ENCODE results near the gene MUC5AC.
"Not testable (repeated sequence)": the region's sequence is repeated elsewhere in the genome, so short reads cannot be mapped to it uniquely, and the experiment has no call there.

Gene MUC5AC

GRCh38 chr11:1237851-1238250 is 80.1 kb downstream of the MUC5AC start:
- in situ Hi-C loops (cut with MboI; ENCODE audit: low sequenced_read_pairs, unreplicated experiment) = no loop called here
- DNase-seq (ENCODE audit: low spot score) = no peak
- TF ChIP-seq, protein P1, sequence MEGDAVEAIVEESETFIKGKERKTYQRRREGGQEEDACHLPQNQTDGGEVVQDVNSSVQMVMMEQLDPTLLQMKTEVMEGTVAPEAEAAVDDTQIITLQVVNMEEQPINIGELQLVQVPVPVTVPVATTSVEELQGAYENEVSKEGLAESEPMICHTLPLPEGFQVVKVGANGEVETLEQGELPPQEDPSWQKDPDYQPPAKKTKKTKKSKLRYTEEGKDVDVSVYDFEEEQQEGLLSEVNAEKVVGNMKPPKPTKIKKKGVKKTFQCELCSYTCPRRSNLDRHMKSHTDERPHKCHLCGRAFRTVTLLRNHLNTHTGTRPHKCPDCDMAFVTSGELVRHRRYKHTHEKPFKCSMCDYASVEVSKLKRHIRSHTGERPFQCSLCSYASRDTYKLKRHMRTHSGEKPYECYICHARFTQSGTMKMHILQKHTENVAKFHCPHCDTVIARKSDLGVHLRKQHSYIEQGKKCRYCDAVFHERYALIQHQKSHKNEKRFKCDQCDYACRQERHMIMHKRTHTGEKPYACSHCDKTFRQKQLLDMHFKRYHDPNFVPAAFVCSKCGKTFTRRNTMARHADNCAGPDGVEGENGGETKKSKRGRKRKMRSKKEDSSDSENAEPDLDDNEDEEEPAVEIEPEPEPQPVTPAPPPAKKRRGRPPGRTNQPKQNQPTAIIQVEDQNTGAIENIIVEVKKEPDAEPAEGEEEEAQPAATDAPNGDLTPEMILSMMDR (IDR thresholded peaks at IDR 0.05; ENCODE audit: borderline replicate concordance, control extremely low read depth, extremely low read depth, insufficient read depth, missing control alignments) = no peak

GRCh38 chr11:1238767-1239595 is 81.2 kb downstream of the MUC5AC start:
- TF ChIP-seq, protein P1 (IDR thresholded peaks at IDR 0.05; ENCODE audit: borderline replicate concordance, control extremely low read depth, extremely low read depth, insufficient read depth, missing control alignments) = no peak
- no peak for DNase-seq (ENCODE audit: low spot score)
- in situ Hi-C loops (cut with MboI; ENCODE audit: low sequenced_read_pairs, unreplicated experiment) = no loop called here

DNA sequence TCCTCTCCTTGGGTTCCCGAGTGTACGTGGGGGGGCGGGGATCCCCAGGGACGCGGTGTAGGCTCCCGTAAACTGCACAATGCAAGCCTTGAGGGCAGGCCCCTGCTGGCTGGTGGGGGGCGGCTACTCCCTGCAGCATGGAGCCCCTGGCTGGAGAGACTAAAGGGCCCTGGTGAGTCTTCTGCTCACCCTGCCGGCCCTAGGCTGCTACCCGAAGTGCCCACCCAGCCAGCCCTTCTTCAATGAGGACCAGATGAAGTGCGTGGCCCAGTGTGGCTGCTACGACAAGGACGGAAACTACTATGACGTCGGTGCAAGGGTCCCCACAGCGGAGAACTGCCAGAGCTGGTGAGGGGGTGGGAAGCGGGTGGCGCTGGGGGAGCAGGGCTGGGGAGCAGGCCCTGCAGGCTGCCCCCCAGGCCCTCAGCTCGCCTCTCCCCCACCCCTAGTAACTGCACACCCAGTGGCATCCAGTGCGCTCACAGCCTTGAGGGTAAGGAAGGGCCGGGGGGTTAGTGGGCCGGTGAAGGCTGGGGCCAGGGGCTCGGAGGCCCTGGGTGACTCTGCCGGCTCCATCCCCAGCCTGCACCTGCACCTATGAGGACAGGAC is 81.9 kb downstream of the MUC5AC start:
- TF ChIP-seq, protein P1 (IDR thresholded peaks at IDR 0.05; ENCODE audit: borderline replicate concordance, control extremely low read depth, extremely low read depth, insufficient read depth, missing control alignments) = no peak
- in situ Hi-C loops (cut with MboI; ENCODE audit: low sequenced_read_pairs, unreplicated experiment) = no loop called here
- no peak for DNase-seq (ENCODE audit: low spot score)

GRCh38 chr11:1240771-1241170 is 83.0 kb downstream of the MUC5AC start:
- TF ChIP-seq, protein P1 (IDR thresholded peaks at IDR 0.05; ENCODE audit: borderline replicate concordance, control extremely low read depth, extremely low read depth, insufficient read depth, missing control alignments) = no peak
- in situ Hi-C loops (cut with MboI; ENCODE audit: low sequenced_read_pairs, unreplicated experiment) = no loop called here
- no peak for DNase-seq (ENCODE audit: low spot score)

DNA sequence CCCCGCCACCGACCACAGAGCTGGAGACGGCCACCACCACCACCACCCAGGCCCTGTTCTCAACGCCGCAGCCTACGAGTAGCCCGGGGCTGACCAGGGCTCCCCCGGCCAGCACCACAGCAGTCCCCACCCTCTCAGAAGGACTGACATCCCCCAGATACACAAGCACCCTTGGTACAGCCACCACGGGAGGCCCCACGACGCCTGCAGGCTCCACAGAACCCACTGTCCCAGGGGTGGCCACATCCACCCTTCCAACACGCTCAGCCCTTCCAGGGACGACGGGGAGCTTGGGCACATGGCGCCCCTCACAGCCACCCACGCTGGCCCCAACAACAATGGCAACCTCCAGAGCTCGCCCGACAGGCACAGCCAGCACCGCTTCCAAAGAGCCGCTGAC is 84.0 kb downstream of the MUC5AC start:
- no peak for DNase-seq (ENCODE audit: low spot score)
- in situ Hi-C loops (cut with MboI; ENCODE audit: low sequenced_read_pairs, unreplicated experiment) = no loop called here

DNA sequence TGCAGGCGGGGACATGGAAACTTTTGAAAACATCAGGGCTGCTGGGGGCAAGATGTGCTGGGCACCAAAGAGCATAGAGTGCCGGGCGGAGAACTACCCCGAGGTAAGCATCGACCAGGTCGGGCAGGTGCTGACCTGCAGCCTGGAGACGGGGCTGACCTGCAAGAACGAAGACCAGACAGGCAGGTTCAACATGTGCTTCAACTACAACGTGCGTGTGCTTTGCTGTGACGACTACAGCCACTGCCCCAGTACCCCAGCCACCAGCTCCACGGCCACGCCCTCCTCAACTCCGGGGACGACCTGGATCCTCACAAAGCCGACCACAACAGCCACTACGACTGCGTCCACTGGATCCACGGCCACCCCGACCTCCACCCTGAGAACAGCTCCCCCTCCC is 84.5 kb downstream of the MUC5AC start:
- no peak for DNase-seq (ENCODE audit: low spot score)
- in situ Hi-C loops (cut with MboI; ENCODE audit: low sequenced_read_pairs, unreplicated experiment) = no loop called here
- TF ChIP-seq, protein P1 (IDR thresholded peaks at IDR 0.05; ENCODE audit: borderline replicate concordance, control extremely low read depth, extremely low read depth, insufficient read depth, missing control alignments) = no peak

More for the DNA sequence above, 84.0 kb downstream of the MUC5AC start:
- TF ChIP-seq, protein P1 (IDR thresholded peaks at IDR 0.05; ENCODE audit: borderline replicate concordance, control extremely low read depth, extremely low read depth, insufficient read depth, missing control alignments) = no peak

DNA sequence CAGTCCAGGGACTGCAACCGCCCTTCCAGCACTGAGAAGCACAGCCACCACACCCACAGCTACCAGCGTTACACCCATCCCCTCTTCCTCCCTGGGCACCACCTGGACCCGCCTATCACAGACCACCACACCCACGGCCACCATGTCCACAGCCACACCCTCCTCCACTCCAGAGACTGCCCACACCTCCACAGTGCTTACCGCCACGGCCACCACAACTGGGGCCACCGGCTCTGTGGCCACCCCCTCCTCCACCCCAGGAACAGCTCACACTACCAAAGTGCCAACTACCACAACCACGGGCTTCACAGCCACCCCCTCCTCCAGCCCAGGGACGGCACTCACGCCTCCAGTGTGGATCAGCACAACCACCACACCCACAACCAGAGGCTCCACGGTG is 85.0 kb downstream of the MUC5AC start:
- DNase-seq (ENCODE audit: low spot score); in situ Hi-C loops (cut with MboI; ENCODE audit: low sequenced_read_pairs, unreplicated experiment): not testable (repeated sequence)

- DNase-seq (ENCODE audit: low spot score); in situ Hi-C loops (cut with MboI; ENCODE audit: low sequenced_read_pairs, unreplicated experiment): not testable (repeated sequence)
Measured at GRCh38 chr11:1243521-1243920, 85.8 kb downstream of the MUC5AC start.

GRCh38 chr11:1244557-1244956 is 86.8 kb downstream of the MUC5AC start:
- in situ Hi-C loops (cut with MboI; ENCODE audit: low sequenced_read_pairs, unreplicated experiment); DNase-seq (ENCODE audit: low spot score): not testable (repeated sequence)

GRCh38 chr11:1245717-1246116 is 88.0 kb downstream of the MUC5AC start:
- in situ Hi-C loops (cut with MboI; ENCODE audit: low sequenced_read_pairs, unreplicated experiment); DNase-seq (ENCODE audit: low spot score): not testable (repeated sequence)

Data from GM13976 (cell line).